GM19467 (cell line): ENCODE data around the gene TCF15.
"Not testable (repeated sequence)": the region's sequence is repeated elsewhere in the genome, so short reads cannot be mapped to it uniquely, and the experiment has no call there.

Experiments
- ATAC-seq: cut with Tn5 transposase; IDR thresholded peaks from one replicate; pipeline ENCODE4 v1.9.1; 2021; ENCODE audit warnings: mild to moderate bottlenecking, moderate library complexity; ENCODE audit not compliant: unreplicated experiment

The TCF15 gene

GRCh38 chr20:642398-643174 lies 32.5 kb upstream of the TCF15 start:
- ATAC-seq: no peak

- not testable (repeated sequence) for ATAC-seq
Measured at GRCh38 chr20:642013-642397, 31.9 kb upstream of the TCF15 start.

- no peak for ATAC-seq
Measured at GRCh38 chr20:641516-641875, 31.4 kb upstream of the TCF15 start.

GRCh38 chr20:640674-641515 lies 30.8 kb upstream of the TCF15 start:
- ATAC-seq: no peak

- ATAC-seq: no peak
Measured at GRCh38 chr20:638579-638978, 28.5 kb upstream of the TCF15 start.

GRCh38 chr20:637559-637958 lies 27.4 kb upstream of the TCF15 start:
- ATAC-seq: no peak

GRCh38 chr20:635893-636338 lies 25.8 kb upstream of the TCF15 start:
- ATAC-seq: no peak

GRCh38 chr20:635028-635892 lies 25.2 kb upstream of the TCF15 start:
- ATAC-seq: no peak

GRCh38 chr20:634148-634925 lies 24.2 kb upstream of the TCF15 start:
- no peak for ATAC-seq

GRCh38 chr20:631101-631500 lies 21.0 kb upstream of the TCF15 start:
- no peak for ATAC-seq

- no peak for ATAC-seq
Measured at GRCh38 chr20:626579-626978, 16.5 kb upstream of the TCF15 start.

- ATAC-seq: no peak
Measured at GRCh38 chr20:625360-625932, 15.3 kb upstream of the TCF15 start.

GRCh38 chr20:623704-624103 lies 13.6 kb upstream of the TCF15 start:
- no peak for ATAC-seq

GRCh38 chr20:623021-623420 lies 12.9 kb upstream of the TCF15 start:
- no peak for ATAC-seq

GRCh38 chr20:622161-622560 lies 12.1 kb upstream of the TCF15 start:
- ATAC-seq: no peak

- no peak for ATAC-seq
Measured at GRCh38 chr20:621125-621756, 11.1 kb upstream of the TCF15 start.

GRCh38 chr20:620246-620645 lies 10.1 kb upstream of the TCF15 start:
- no peak for ATAC-seq

- no peak for ATAC-seq
Measured at GRCh38 chr20:618980-619379, 8.9 kb upstream of the TCF15 start.

GRCh38 chr20:617934-618690 lies 8.0 kb upstream of the TCF15 start:
- ATAC-seq: no peak
